Uterus (tissue), 2 donors: ENCODE data around the gene PFKFB4.

Experiments used
- POLR2A ChIP-seq, 2 donors: fragments of 450-650 bp; IDR thresholded peaks; one replicate each; pipeline ENCODE4 v1.6.1; 2016; ENCODE audit warnings: antibody characterized with exemption in 2 of 2, mild to moderate bottlenecking in 1 of 2, moderate library complexity in 1 of 2
- TF ChIP-seq, protein P1 (sequence below), 4 experiments: fragments of 200-600 bp in 2 of 4; fragments of 450-650 bp in 2 of 4; sonication (generic) in 2 of 4; IDR thresholded peaks; one replicate each; pipeline ENCODE4 v1.5.1; 2016 to 2019; ENCODE audit warnings: antibody characterized with exemption in 4 of 4, mild to moderate bottlenecking in 2 of 4, moderate library complexity in 1 of 4

DNA sequence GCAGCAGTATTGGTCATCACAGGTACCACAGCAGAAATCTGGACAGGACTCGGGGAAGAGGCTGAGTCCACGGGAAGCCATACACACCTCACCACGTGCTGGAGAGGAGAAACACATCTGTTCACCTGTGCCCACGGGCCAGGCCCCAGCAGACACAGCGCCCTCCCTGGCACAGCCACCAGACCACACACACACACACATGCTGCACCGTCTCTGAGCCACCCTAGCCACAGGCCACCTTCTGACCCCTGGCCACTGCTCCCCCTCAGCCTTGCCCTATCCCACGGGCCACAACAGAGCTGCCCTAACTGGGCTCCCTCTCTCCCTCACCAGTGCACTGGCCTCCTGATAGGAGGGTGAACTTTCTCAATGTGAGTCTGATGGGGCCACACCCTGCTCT is 55.4 kb downstream of the PFKFB4 start:
- TF ChIP-seq, protein P1, sequence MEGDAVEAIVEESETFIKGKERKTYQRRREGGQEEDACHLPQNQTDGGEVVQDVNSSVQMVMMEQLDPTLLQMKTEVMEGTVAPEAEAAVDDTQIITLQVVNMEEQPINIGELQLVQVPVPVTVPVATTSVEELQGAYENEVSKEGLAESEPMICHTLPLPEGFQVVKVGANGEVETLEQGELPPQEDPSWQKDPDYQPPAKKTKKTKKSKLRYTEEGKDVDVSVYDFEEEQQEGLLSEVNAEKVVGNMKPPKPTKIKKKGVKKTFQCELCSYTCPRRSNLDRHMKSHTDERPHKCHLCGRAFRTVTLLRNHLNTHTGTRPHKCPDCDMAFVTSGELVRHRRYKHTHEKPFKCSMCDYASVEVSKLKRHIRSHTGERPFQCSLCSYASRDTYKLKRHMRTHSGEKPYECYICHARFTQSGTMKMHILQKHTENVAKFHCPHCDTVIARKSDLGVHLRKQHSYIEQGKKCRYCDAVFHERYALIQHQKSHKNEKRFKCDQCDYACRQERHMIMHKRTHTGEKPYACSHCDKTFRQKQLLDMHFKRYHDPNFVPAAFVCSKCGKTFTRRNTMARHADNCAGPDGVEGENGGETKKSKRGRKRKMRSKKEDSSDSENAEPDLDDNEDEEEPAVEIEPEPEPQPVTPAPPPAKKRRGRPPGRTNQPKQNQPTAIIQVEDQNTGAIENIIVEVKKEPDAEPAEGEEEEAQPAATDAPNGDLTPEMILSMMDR (IDR thresholded peaks at IDR 0.05) = no peak
- no peak for TF ChIP-seq POLR2A (IDR thresholded peaks at IDR 0.05)
